HG02678 (cell line): ENCODE results near the gene DPAGT1.
"Not testable (repeated sequence)": the region's sequence is repeated elsewhere in the genome, so short reads cannot be mapped to it uniquely, and the experiment has no call there.

Experiments
- ATAC-seq: cut with Tn5 transposase; IDR thresholded peaks from one replicate; pipeline ENCODE4 v1.9.1; 2021; ENCODE audit warnings: mild to moderate bottlenecking, moderate library complexity; ENCODE audit not compliant: unreplicated experiment

Gene DPAGT1

DNA sequence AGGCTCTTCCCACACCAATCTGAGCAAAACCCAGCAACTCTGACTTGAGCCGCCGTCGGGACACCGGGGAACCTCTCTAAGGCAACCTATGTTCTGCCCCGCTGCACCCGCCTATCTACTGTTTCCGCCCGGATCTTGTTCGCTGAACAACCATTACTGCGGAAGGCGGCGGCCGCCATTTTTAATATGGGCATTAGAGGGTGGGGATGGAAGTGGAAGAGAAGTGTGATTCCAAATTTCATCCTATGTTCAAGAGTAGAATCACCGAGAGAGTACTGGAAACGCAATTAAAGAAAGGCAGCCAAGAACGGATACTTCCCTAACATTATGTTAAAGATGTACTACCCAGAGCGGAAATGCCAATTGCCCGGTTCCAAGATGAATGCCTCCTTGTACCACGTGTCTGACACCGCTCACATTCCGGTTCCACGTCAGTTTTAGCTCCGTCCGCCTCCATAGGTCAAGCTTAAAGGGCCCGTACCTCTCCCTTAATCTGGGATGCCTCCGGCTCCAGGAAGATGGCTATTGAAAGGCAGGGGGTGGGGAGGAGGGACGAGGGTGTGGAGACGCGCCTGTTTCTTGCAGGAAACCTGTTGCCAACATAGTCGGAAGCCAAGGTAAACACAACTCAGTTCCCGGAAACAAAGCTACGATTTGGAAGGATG lies at the start of gene DPAGT1:
TSS of gene DPAGT1 (minus strand) at position 95 of the 665 bp plus-strand sequence. CDS start 198 bp downstream, outside the sequence.
- ATAC-seq: peak; percentile 78

DNA sequence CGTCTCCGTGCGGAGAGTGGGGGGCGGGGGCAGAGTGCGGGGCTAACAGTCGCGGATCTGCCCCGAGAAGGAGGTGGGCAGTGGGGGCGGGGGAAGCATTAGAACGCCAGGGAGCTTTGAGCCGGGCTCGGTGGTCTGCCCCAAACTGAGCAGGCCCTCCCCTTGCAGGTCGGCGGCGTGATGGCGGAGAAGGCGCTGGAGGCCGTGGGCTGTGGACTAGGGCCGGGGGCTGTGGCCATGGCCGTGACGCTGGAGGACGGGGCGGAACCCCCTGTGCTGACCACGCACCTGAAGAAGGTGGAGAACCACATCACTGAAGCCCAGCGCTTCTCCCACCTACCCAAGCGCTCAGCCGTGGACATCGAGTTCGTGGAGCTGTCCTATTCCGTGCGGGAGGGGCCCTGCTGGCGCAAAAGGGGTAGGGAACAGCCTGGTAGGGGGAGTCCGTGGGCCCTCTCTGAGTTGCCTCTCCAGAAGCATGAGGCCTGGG lies 48.2 kb upstream of the DPAGT1 start:
- no peak for ATAC-seq

DNA sequence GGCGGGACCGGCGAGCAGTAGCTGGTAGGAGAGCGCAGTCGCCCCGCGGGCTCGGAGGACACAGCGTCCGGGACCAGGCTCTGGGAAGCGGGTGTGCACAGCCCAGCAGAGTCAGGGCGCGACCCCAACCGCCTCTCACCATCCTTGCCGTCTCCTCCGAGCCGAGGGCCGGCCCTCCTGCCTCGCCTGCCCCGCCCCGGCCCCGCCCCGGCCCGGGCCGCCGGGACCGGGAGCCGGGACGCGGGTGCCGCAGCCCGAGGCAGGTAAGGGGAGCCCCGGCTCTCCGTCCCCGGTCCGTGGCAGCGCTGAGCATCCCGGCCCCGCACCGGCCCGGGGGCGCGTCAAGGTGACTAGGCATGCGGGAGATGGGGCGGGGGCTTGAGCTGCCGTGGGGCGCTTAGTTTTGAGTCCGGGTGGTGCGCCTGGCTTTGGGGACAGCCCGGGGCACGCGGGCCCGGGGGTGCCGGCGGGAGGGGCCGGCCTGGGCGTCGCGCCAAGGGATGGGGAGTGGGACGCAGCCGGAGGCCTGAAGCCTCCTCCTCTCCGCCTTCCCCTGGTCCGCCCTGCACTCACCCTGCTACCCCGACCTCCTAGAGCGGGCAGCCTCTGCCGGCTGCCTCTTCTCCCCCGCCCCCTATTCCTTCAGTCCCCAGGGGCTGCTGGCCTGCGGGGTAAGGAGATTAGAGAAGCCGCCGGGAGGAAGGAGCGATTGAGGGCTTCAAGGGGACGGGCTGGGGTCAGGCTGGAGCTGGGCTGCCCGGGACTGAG lies 47.5 kb upstream of the DPAGT1 start, which contains the start of gene ABCG4:
TSS of gene ABCG4 (plus strand) at position 35 of the 768 bp plus-strand sequence. CDS start 914 bp downstream, outside the sequence.
- ATAC-seq: no peak

- ATAC-seq: no peak
Observed at GRCh38 chr11:119148720-119149017, 47.0 kb upstream of the DPAGT1 start.

DNA sequence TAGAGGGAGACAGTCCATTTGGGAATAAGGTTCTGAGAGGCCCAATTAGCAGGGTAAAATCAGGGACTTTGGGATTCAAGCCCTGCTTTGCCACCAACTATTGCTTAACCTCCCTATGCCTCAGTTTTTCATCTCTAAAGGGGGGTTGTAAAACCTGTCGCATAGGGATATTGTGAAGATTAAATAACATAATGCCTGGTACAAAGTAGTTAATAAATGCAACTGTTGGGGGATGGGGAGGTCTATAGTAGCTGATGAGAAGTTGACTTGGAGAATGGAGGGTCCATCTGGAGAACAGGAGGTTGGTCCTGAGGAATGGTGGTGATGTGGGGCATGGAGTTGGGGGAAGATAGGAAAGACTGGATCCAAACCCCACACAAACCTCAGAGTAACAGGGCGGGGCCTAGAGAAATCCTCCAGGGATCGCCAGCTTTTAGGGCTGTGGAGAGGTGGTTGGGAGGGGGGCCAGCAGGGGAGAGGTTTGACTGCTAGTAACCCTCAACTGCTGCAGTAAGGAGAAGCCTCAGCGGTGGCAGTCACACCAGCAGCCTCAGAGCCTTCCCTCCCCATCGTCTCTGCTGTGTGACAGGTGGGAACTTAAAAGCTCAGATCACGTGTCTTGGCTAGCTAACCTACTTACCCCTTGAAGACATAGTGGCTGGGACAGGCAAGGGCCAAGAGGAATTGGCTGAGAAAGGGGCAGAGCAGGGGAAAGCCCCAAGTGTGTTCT lies 46.1 kb upstream of the DPAGT1 start:
- ATAC-seq: no peak

GRCh38 chr11:119145551-119145950 lies 43.9 kb upstream of the DPAGT1 start:
- no peak for ATAC-seq

DNA sequence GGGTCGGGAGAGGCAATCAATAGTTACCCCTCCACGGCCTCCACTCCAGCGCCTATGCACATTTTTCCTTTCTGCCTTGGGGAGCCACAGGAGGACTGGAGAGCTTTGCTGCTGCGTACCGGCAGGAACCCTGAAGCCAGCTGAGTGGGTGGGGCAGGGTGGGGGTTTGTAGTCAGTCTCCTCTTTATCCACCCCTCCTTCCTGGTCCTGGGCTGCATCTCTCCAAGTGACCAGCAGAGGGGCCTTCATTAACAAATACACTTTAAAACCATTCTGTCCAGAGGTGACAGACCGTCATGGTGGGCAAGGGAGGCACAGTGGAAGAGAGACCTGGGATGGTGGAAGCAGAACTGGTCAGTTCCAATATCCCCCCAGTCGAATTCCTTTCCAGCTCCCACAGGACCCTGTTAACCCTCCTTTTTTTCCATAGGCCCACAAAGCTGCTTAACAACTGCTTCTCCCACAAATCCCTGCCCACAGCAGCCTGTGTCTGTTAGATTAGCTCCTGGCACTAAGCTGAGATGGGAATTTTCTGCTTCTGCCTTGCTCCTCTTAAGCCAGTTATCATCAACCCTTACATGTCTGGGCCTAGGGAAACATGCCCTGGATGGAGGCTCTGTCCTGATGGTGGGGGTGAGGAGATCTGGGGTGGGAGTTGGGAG lies 43.3 kb upstream of the DPAGT1 start:
- ATAC-seq: no peak

DNA sequence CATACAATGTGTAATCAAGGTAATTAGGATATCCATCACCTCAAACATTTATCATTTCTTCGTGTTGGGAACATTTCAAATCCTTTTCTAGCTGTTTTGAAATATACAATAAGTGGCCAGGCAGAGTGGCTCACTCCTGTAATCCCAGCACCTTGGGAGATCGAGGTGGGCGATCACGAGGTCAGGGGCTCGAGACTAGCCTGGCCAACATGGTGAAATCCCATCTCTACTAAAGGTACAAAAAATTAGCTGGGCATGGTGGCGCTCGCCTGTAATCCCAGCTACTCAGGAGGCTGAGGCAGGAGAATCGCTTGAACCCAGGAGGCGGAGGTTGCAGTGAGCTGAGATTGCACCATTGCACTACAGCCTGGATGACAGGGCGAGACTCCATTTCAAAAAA lies 37.6 kb upstream of the DPAGT1 start:
- not testable (repeated sequence) for ATAC-seq

- ATAC-seq: no peak
Observed at GRCh38 chr11:119134389-119134978, 32.8 kb upstream of the DPAGT1 start.

DNA sequence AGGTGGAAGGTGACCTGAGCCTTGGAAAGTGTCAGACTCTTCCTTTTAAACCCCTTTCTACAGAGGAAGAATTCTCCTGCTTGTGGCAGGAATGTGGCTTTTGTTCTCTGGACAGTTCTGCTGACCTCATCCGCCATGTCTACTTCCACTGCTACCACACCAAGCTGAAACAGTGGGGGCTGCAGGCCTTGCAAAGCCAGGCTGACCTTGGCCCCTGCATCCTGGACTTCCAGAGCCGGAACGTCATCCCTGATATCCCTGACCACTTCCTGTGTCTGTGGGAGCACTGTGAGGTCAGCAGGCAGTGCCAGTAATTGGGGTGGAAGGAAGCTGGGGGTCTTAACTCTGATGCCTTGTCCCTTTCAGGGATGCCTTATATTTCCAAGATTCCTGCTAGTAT lies 29.0 kb upstream of the DPAGT1 start:
- no peak for ATAC-seq

GRCh38 chr11:119126675-119127268 lies 25.1 kb upstream of the DPAGT1 start:
- no peak for ATAC-seq

DNA sequence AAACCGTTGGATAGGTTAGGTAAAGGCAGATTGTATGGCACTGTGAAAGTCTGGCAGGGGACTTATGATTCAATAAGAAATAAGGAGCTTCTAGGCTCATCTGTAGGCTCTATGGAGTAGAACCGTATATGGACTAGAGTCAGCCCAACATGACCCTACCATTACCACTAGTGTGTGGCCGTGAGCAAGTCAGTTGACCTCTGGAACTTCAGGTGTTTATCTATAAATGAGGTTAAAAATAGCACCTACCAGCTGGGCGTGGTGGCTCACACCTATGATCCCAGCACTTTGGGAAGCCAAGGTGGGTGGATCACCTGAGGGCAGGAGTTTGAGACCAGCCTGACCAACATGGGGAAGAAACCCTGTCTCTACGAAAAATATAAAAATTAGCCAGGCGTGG lies 24.2 kb upstream of the DPAGT1 start:
- ATAC-seq: no peak

DNA sequence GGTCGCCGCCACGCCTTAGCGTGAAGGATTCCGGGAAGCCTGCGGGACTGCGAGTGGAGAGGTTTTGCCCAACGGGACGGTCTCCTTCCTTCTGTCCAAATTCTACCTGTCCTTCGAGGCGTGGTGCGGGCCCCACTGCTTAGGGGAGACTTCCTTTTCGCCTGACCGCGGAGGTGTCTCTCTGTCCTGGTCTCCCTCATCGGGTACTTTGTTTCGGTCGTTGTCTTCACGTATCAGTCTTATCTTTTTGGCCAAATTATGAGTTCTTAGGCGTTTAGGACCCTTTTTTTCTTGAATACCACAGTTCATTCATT lies 20.1 kb upstream of the DPAGT1 start:
- no peak for ATAC-seq

DNA sequence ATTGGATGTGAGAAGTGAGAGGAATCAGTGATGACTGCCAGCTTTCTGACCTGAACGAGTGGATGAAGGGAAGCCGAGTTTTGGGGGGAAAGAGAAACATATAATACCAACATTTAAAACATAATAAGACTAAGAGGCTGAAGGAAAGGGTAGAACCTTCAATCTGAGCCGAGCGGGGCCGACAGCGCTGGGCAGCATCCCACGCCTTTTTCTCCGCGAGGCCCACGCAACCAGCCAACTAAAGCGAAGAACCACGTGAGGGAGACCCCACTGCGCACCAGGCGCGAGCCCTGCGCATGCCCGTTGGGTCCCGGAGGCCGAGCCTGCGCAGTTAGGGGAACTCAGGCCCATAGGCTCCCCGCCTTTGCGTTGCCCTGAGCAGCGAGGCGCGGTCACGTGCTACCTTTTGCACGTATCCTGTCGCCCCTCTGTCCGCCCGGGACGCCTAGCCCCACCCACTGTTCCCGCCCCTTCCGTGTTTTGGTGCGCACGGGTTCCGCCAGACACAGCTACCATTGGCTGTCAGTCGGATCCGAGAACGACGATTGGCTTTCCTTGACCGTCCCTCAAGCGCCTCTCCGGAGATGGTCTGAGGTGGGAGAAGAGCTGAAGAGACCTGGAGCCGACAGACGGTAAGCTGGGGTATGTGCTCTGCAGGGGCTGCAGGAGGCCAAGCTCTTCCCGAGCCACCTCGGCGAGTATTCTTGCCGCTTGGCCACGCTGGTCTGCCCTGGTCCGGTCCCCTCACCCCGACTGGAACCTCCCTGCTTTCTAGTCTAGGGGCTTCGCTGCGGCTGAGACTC lies 19.6 kb upstream of the DPAGT1 start, which contains the start of gene HINFP:
TSS of gene HINFP (plus strand) at position 573 of the 803 bp plus-strand sequence. CDS start 5,365 bp downstream, outside the sequence.
- peak; percentile 93 for ATAC-seq

DNA sequence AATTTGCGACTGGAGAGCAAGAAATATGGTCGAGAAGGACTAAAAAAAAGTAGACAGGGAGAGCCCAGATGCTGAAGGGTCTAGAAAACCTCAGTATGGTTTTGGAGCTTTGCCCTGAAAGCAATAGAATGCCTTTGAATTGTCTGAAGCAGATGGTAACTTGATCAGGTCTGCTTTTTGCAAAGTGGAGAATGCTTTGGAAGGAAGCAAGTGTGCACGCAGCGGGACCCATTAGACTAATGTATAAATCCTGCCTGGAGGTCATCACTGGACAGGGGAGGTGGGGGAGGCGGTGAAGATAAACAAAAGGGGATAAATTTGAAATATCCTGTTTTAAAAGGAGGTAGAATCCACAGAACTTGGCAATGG lies 19.0 kb upstream of the DPAGT1 start:
- ATAC-seq: no peak

- no peak for ATAC-seq
Observed at GRCh38 chr11:119118946-119119345, 17.3 kb upstream of the DPAGT1 start.

GRCh38 chr11:119118227-119118626 lies 16.6 kb upstream of the DPAGT1 start:
- ATAC-seq: no peak

DNA sequence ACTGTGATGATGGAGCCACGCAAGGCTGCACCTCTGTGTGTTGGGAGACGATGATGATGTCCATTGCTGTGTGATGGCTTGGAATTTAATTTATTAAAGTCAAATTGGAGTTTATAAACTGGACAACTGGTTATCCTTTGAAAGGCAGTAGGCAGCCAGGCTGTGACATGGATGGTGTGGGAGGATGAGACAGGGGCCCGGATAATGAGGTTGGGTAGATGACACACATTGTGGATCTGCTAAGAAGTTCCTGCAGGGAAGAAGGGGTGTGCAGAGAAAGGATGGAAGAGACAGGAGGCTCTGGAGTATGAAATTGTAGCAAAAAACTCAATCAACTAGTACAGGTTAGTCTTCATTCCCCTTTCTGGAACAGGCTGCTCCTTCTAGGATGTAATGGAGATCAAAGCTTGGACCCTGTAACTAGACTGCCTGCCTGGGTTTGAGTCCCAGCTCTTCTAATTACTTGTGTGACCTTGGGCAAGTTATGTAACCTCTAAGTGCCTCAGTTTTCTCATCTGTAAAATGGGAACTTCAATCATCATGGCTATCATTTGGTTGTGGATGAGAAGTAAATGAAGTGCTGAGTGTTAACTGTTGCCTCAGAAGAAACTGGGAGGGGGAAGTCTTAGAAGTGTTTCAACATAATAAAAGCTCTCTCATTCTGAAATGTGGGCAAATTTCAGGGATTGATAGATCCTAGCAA lies 15.5 kb upstream of the DPAGT1 start:
- no peak for ATAC-seq

DNA sequence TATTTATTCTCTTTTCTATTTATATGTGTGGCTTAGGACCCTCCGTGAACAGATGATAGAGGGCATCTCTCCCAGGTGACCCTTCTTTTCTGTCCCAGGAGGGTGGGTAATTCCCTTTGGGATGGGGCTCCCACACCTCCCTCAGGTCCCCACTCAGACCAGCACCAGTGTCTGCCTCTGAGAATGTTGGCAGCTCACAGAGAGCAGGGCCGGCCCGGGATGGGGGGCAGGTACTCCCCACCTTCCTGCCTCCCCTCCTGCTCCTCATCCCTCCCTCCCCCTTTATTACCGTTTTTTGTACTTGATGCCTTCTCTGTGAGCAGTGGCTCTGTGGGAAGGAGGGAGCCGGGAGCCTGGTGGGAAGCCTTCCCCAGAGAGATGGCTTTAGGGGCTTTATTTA lies 14.9 kb upstream of the DPAGT1 start:
- no peak for ATAC-seq
